GM18502 (cell line): ENCODE results near the gene CALR3.
"Not testable (repeated sequence)": the region's sequence is repeated elsewhere in the genome, so short reads cannot be mapped to it uniquely, and the experiment has no call there.

Experiments
- ATAC-seq: cut with Tn5 transposase; IDR thresholded peaks from one replicate; pipeline ENCODE4 v1.9.1; 2021; ENCODE audit warnings: mild to moderate bottlenecking; ENCODE audit not compliant: unreplicated experiment, poor library complexity

Gene CALR3

DNA sequence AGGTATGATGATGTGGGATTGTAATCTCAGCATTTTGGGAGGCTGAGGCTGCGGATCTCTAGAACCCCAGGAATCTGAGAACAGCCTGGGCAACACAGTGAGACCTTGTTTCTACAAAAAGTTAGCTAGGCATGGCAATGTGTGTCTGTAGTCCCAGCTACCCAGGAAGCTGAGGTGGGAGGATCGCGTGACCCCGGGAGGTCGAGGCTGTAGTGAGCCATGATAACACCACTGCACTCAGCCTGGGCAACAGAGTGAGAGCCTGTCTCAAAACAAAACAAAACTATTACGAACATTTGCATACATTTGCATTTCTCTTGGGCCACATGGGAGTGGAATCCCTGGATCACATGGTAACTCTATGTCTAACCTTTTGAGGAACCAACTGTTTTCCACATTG is 1.9 kb upstream of the CALR3 start:
- ATAC-seq, result no peak

DNA sequence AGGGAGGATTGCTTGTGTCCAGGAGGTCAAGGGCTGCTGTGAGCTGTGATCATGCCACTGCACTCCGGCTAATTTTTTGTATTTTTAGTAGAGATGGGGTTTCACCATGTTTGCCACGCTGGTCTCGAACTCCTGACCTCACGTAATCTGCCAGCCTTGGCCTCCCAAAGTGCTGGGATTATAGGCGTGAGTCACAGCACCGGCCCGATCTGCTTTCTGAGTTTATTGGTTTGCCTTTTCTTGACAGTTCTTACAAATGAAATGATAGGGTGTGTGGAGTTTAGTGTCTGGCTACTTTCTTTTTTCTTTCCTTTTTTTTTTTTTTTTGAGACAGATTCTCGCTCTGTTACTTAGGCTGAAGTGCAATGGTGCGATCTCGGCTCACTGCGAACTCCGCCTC is 1.1 kb upstream of the CALR3 start:
- no peak for ATAC-seq

DNA sequence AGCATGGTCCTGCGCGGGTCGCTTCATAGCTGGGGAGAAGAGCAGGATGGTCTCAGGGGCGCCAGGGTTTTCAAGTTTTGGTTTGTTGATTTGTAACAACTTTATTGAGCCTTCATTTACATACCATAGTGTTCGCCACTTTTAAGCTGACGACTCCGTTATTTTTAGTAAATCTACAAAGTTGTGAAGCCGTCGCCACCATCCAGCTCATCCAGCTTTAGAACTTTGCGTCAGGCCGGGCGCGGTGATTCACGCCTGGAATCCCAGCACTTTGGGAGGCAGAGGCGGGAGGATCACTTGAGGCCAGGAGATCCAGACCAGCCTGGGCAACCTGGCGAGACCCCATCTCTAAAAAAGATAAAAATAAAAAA is 631 bp upstream of the CALR3 start:
- ATAC-seq, result no peak

DNA sequence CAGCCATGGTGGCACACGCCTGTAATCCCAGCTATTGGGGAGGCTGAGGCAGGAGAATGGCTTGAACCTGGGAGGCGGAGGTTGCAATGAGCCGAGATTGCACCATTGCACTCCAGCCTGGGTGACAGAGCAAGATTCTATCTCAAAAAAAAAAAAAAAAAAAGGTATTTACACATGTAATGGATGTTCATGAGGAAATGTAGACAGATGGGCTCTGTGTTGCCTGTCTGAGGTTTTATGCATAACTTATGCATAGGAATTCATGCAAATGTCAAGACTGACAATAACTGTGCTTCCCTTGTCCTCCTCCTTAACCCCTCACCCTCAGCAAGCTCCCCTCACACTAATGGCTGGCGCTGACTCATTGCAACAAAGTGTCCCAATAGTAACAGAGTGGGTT is 9.5 kb downstream of the CALR3 start:
- ATAC-seq, result not testable (repeated sequence)

DNA sequence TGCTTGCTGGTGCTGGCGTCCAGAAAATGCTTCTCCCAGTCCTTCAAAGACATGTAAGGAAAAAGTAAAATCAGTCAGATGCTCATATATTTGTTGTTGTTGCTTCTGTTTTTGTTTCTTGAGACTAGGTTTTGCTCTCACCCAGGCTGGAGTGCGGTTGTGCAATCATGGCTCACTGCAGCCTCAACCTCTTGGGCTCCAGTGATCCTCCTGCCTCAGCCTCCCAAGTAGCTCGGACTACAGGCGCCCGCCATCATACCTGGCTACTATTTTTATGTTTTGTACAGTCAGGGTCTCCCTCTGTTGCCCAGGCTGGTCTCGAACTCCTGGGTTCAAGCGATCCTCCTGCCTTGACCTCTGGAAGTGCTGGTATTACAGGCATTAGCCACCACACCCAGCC is 13.2 kb downstream of the CALR3 start:
- ATAC-seq, result no peak

DNA sequence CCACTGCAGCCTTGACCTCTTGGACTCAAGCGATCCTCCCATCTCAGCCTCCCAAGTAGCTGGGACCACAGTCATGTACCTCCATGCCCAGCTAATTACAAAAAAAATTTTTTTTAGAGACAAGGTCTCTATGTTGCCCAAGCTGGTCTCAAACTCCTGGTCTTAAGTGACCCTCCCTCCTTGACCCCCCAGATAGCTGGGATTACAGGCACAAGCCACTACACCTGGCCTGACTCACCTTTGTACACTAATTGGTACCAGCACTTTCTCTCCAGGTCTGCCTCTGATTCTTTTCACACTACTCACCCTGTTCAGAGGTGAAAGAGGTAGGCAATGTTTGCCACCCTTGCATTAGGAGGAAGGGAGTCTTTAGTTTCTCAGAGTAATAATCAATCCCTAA is 18.7 kb downstream of the CALR3 start:
- no peak for ATAC-seq

DNA sequence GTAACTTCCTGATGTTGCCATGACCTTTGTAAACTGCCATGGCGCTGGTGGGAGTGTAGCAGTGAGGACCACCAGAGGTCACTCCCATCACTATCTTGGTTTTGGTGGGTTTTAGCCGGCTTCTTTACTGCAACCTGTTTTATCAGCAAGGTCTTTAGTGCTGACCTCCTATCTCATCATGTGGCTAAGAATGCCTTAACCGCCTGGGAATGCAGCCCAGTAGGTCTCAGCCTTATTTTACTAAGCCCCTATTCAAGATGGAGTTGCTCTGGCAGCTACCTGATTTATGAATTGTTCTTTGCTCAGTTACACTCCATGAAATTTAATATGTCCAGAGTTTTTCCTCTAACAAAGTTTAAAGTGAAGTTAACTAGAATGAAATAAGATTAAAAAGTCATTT is 19.6 kb downstream of the CALR3 start:
- ATAC-seq, result no peak

DNA sequence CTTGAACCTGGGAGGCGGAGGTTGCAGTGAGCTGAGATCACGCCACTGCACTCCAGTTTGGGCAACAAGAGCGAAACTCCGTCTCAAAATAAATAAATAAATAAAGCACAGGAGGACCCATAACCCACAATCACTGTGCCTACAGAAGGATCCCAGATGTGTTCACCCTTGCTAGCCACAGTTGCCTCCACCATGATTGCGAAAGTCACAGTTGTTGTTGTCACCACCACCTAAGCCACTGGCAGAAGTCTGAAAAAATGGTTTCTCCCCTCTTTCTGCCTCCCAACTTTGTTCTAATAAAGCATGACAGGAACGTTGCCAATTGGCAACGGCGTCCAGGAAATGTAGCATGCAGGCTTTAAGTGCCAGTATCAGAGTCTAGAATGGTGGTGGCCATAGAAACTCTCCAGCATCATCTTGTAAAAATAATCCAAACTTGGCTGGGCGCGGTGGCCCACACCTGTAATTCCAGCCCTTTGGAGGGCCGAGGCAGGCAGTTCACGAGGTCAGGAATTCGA is 22.0 kb downstream of the CALR3 start:
- ATAC-seq, result no peak

DNA sequence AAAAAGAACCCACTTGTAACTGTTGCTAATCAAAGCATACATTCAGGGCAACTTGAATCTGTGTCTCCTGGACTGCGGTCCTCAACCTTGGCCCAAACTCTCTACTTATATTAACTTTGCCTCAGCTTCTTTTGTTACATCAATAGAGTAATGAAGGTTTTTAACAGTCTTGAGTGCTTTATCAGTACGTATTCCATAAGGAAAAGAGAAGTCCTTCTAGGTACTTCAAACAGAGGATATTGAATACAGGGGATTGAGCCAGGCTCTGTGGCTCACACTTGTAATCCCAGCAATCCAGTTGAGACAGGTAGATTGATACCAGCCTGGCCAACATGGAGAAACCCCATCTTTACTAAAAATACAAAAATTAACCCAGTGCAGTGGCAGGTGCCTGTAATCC is 23.0 kb downstream of the CALR3 start:
- ATAC-seq, result no peak

DNA sequence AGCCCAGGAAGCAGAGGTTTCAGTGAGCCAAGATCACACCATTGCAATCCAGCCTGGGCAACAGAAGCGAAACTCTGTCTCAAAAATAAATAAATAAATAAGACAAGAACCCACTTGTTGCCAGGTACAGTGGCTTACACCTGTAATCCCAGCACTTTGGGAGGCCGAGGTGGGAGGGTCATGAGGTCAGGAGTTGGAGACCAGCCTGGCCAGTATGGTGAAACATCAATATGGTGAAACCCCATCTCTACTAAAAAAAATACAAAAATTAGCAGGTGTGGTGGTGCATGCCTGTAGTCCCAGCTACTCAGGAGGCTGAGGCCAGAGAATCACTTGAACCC is 23.4 kb downstream of the CALR3 start:
- ATAC-seq, result not testable (repeated sequence)

DNA sequence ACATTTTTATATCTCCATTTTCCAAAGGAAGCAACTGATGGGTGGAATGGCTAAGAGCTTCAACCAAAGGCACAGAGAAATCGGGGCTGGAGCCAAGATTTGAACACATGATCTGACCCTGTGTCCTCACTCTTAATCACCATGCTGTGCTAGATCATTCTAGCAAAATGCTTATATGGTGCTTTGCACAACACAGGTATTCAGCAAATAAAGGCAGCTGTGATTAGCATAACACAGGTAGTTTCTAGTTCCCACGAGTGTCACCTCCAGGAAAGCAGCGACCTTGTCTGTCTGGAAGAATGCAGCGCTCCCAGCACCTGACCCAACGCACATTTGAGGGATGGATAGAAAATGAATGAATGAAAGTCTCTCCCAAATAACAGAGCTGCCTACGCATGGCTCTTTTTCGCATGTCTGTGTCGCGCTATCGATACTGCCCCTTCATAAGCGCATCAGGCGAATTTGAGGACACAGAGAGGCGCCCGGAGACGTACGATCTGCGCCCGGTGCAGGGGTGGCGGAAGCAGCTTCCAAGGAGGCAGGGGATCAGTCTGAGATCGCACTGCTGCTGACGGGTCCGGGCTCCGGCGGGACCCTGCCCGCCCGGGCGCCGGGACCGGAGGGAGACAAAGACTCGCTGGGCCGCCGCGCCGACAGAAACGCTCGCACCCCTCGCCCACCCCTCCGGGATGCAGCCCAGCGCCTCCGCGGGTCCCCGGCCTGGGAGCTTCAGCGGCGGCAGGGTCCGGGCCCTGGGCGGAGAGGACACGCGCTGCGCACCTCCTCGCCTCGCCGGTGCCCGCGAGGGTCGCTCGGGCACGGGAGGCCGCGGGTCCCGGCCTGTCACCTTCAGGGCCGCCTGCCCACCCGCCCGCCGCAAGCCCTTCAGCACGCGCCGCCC is 24.8 kb downstream of the CALR3 start:
- peak; percentile 28 for ATAC-seq

DNA sequence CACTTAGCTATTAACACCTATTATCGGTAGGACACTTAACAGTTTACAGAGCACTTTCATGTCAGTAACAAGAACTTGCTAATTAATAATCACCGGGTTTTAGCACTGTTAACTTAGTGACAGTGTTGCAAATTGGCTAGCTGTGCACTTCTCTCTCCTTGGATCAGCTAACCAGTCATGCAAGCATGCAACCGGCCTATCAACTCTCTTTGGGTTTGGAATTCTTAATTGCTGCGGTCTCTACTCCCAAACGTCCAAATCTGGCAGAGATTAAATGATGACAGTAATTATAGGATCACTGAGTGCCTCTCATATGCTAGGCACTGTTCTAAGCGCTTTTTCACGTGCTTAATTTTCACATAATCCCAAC is 25.4 kb downstream of the CALR3 start:
- no peak for ATAC-seq

DNA sequence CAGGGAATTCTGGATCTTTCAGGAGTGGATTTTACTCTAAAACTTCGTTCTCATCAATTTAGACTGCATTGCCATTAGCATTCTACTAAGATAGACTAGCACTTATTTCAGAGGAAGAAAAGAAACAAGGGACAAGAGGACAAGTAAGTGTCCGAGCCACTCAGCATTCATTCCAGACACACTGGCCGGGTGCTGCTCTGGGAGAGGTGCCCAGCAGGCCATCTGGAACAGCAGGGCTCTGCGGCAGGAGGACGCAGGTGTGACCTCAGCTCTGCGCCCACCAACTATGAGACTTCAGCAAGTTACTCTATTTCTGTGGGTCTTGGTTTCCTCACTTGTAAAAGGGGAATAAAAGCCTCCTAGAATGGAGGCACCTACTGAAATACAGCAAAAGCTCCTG is 28.4 kb downstream of the CALR3 start:
- no peak for ATAC-seq

DNA sequence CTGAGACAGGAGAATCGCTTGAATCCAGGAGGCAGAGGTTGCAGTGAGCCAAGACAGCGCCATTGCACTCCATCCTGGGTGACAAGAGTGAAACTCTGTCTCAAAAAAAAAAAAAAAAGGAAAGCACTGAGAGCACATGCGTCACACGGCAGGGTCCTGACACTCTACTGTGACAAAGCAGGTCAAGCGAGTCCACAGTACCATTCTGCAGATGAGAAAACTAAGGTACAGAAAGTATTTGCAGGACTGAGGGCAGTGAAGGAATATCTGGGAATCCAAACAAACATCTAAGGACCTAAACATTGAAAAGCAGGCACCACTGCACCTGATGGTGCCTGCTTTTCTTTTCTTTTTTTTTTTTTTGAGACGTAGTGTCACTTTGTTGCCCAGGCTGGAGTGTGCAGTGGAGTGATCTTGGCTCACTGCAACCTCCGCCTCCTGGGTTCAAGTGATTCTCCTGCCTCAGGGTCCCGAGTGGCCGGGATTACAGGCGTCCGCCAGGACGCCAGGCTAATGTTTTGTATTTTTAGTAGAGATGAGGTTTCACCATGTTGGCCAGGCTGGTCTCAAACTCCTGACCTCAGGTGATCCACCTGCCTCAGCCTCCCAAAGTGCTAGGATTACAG is 29.1 kb downstream of the CALR3 start:
- not testable (repeated sequence) for ATAC-seq

DNA sequence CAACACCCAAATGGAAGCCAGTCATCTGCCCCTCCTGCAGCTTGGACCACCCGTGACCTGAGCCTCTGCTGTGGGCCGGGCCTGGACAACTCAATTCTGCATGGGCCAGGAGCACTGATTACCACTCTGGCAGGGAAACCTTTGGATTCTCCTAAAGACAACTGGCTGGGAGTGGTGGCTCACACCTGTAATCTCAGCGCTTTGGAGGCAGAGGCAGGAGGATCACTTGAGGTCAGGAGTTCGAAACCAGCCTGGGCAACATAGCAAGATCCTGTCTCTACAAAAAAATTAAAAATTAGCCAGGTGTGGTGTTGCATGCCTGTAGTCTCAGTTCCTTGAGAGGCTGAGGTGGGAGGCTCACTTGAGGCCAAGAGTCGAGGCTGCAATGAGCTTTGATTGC is 30.7 kb downstream of the CALR3 start:
- no peak for ATAC-seq

DNA sequence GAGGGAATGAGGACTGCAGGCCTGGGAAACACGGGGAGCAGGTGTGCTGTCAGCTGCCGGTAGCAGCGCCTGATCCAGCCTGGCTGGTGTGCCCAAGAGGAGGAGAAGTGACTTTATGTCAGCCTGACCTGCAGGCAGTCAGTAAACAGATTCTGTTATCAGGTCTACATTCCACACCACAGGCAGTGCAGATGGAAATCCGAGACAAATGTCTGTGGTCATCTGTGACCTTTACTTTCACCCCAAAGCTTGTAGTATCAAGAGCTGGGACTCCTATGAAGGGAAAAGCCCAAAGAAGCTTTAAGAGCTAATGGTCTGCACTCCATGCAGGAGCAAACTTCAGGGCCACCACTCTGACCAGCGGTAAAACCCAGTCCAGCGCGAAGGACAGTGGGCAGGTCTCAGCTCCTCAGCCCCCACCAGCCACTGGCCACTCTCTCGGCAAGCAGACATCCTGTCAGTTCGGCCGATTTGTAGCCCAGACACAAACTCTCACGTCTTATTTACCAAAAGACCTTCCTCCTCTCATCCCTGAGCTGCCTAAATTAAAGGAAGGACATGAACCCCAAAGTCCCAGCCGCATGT is 31.9 kb downstream of the CALR3 start:
- ATAC-seq, result no peak

DNA sequence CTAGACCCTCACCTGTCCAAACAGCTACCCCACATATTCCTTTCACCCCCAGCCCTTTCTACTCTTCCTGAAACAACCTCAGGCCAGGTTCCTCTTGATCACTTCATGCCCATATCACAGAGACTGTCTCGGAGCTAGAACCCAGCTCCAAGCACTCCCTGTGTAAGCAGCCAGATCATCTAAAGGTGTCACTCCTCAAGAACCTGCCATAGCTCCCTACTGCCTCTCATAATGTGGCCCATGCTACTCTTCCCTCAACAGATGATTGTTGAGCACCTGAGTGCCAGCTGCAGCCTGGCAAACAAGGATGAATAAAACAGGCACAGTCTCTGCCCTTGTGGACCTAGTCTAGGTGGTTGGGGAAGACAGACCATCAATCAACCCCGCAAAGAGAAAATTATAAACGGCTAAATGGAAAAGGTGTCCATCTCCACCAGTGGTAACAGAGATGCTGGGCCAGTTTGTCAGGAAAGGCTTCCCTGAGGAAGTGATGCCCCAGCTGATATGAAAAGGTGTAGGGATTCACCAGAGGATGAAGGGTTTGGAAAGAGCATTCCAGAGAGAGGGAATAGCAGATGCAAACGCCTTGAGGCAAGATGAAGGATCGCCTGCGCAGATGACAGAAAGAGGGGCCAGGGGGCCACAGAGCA is 32.5 kb downstream of the CALR3 start:
- no peak for ATAC-seq

DNA sequence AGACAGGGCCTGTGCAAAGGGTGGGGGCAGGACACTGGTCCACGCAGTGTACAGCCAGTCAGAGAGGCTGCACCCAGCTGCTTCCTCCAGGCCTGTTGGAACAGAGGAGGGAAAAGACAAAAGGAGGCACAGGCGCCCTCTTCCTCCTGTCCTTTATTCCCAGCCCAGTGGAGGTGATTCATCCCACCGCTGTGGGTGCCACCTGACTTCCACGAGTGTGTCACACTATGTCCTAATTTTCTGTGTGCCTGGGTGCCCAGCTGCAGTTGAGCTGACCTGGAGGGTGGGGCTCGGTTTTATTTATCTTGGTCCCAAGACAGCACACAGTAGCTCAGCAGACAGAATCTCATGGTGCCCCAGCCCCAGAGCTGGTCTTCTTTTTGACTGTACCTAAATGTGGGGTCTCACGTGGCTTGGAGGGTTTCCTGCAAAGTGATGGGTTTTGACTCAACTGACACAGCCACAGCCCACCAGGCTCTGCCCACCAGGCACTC is 33.2 kb downstream of the CALR3 start:
- ATAC-seq, result no peak

DNA sequence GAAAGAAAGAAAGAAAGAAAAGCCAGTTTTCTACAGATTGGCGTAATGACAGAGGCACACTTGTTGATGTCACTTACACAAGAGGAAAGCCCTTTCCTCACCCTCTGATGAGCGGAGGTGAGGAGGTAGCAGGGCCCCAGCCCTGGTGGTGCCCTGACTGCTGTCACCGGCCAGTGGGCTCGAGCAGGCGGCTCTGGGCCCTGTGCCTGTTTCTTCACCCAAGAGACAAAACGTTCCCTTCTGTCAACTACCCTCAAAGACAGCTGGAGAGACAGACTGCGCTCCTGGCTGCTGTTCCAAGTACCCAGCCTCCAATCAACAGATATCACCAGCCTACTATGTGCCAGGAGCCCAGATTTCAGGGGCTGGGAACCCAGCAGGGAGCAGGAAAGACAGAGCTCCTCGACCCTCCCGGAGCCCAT is 34.3 kb downstream of the CALR3 start:
- ATAC-seq, result no peak

DNA sequence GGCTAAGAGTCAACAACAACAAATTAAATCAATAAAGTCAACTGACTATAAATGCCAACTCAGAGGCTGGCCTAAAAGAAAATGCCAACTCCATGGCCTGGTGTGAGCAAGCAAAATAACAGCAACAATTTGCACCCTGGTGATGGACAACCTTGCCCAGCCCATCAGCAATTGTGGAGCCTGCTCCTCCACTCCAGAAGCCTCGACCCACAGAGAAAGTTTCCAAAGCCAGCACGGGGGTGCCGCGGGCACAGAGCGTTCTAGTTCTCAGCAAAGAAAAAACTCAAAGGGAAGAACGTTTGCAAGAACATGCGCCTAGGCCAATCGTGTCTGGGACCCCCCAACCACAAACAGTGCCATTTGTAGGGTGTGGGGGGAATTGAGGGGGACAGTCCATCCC is 35.5 kb downstream of the CALR3 start:
- no peak for ATAC-seq

DNA sequence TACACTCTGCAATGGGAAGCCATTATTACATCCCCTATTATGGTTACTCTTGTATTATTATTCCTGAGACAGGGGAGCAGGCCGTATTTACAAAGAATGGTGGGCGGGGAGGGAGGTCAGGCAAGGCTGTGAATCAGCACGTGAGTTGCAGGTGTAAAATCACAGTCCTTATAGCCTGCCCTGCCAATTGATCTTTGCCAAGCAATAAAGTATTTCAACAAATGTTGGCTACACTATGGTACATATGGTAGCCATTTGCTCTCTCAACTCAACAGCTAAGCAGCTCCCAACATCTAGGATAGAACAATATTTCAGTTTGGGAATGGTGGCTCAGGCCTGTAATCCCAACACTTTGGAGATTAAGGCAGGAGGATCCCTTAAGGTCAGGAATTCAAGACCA is 36.3 kb downstream of the CALR3 start:
- no peak for ATAC-seq
